ENCODE results near the gene CRTC1. TPM values are rescaled to one million over a fixed set of nuclear protein-coding genes. Genes with fewer than 3 reads are reported as not detected.

The CRTC1 gene
- total RNA-seq, 4 donors from 2014 or later: 3.8 to 8.9 (median 6.3) TPM

DNA sequence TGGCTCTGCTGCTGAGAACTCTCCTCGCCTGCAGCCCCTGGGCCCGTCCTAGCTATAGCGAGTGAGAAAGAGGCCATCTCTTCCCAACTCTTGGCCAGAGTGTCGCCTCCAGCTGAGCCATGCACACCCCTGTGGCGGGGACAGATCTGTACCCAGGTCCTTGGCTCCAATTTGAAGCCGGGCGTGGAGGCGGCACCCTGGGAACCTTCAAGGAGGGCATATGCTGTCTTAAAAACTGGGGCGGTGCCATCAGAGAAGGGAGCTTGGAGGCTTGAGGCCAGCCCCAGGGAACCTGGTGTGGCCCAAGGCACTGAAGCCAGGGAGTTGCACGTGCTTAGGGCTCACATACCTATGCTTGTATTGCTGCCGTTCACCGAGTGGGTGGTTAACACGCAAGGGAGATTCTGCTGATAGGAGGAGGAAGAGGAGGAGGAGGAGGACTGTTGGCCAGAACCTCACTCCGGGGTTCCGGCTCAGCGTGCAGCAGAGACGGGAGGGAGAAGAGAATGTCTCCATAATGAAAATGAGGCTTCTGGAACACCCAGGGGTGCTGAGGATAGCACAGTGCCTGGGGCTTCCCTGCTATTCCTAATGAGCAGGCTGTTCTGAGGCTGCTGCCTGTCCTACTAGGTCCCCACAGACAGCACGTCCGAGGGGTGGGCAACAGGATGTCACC lies 67.0 kb downstream of the CRTC1 start:
- H3K27ac ChIP-seq: no peak overlapping the region
- ATAC-seq: no peak
- H3K4me1 ChIP-seq: peaks cover 0 to 16% (median 0%) of the 10 kb centered on the region in 3 donors
- H3K4me3 ChIP-seq: no peak overlapping the region
- peaks cover 0 to 75% of the 10 kb centered on the region in 2 donors for H3K36me3 ChIP-seq
- TF ChIP-seq, protein P1, sequence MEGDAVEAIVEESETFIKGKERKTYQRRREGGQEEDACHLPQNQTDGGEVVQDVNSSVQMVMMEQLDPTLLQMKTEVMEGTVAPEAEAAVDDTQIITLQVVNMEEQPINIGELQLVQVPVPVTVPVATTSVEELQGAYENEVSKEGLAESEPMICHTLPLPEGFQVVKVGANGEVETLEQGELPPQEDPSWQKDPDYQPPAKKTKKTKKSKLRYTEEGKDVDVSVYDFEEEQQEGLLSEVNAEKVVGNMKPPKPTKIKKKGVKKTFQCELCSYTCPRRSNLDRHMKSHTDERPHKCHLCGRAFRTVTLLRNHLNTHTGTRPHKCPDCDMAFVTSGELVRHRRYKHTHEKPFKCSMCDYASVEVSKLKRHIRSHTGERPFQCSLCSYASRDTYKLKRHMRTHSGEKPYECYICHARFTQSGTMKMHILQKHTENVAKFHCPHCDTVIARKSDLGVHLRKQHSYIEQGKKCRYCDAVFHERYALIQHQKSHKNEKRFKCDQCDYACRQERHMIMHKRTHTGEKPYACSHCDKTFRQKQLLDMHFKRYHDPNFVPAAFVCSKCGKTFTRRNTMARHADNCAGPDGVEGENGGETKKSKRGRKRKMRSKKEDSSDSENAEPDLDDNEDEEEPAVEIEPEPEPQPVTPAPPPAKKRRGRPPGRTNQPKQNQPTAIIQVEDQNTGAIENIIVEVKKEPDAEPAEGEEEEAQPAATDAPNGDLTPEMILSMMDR (IDR thresholded peaks at IDR 0.05): no peak
- TF ChIP-seq POLR2AphosphoS5 (IDR thresholded peaks at IDR 0.05) (no peak), EP300 (IDR thresholded peaks at IDR 0.05) (no peak), POLR2A (IDR thresholded peaks at IDR 0.05) (no peak)
- no peaks in the 10 kb centered on the region for H3K9me3 ChIP-seq
- H3K27me3 ChIP-seq: no peaks in the 10 kb centered on the region
- 89 to 90% methylated on average over 2 to 3 of the region's 19 CpGs for WGBS, 2 donors (ENCODE audit: low coverage in 1 of 2)

DNA sequence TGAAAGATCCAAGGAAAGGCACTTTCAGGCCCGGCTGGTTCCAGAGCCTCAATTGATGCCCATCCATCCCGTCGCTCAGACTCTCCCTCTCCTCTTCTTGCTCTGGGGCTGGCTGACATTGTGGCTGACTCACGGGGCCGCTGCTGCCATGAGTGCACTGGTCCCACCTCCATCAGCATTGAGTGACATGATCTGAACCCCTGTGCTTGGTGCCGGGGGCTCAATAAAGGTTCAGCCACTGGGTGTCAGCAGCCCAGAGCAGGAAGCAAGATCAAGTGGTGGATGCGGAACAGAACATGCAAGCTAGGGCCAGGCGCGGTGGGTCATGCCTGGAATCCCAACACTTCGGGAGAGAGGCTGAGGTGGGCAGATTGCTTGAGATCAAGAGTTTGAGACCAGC lies 68.1 kb downstream of the CRTC1 start:
- Histone ChIP-seq H3K9me3 (no peaks in the 10 kb centered on the region), H3K4me3 (no peak overlapping the region), H3K36me3 (peaks cover 0 to 77% of the 10 kb centered on the region in 2 donors), H3K27ac (no peak overlapping the region), H3K4me1 (peaks cover 0 to 5% (median 0%) of the 10 kb centered on the region in 3 donors), H3K27me3 (no peaks in the 10 kb centered on the region)
- 75 to 92% methylated on average over 2 to 4 of the region's 10 CpGs for WGBS, 2 donors (ENCODE audit: low coverage in 1 of 2)
- ATAC-seq: no peak
- no peak for TF ChIP-seq EP300 (IDR thresholded peaks at IDR 0.05)
- no peak for TF ChIP-seq POLR2AphosphoS5 (IDR thresholded peaks at IDR 0.05)
- no peak for TF ChIP-seq POLR2A (IDR thresholded peaks at IDR 0.05)
- TF ChIP-seq, protein P1 (IDR thresholded peaks at IDR 0.05): no peak

DNA sequence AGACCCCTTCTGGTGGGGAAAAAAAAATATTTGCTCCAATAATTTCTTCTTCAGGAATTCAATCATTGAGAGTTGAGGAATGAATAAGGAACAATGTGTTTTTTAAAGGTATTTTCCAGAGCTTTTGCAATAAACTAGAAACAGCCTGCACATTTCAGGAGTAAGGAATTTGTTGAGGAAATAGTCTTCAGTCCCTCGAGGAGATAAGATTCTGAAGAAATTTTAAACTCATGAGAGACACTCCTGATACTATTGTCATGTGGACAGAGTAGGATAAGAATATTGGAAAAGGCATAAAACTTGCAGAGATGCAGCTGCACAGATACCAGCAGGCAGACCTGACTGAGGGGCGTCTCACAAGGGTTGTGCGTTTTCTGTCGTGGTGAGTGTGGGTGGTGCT lies 71.0 kb downstream of the CRTC1 start:
- TF ChIP-seq POLR2A (IDR thresholded peaks at IDR 0.05) (no peak), EP300 (IDR thresholded peaks at IDR 0.05) (no peak), POLR2AphosphoS5 (IDR thresholded peaks at IDR 0.05) (no peak)
- TF ChIP-seq, protein P1 (IDR thresholded peaks at IDR 0.05): no peak

DNA sequence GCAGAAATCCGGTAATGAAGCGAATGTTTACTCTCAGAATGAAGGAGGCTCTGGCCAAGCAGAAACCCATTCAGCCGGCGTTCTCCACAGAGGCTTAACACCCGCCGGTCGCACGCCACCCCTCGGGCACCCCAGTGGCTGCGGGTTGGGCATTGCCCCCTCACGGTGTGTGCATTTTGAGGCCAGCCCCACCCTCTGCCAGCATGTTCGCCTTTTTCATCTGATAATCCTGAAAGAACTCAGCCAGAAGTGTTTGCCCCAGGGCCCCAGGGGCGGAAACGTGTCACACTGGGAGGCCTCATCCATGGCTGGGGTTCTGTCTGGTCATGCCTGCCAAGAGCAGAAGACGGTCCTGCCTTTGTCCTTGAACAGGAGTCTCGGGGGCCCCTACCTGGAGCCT lies 73.4 kb downstream of the CRTC1 start:
- no peaks in the 10 kb centered on the region for H3K27me3 ChIP-seq
- TF ChIP-seq, protein P1 (IDR thresholded peaks at IDR 0.05): no peak
- TF ChIP-seq POLR2A (IDR thresholded peaks at IDR 0.05): no peak
- TF ChIP-seq POLR2AphosphoS5 (IDR thresholded peaks at IDR 0.05): no peak
- no peak for TF ChIP-seq EP300 (IDR thresholded peaks at IDR 0.05)
- ATAC-seq: no peak
- no peaks in the 10 kb centered on the region for H3K9me3 ChIP-seq
- H3K4me1 ChIP-seq: peaks cover 0 to 17% (median 5%) of the 10 kb centered on the region in 3 donors
- no peak overlapping the region for H3K27ac ChIP-seq
- H3K4me3 ChIP-seq: no peak overlapping the region
- WGBS, 2 donors (ENCODE audit: low coverage in 1 of 2): 81 to 93% methylated on average over 8 of the region's 16 CpGs
- H3K36me3 ChIP-seq: peaks cover 0 to 53% of the 10 kb centered on the region in 2 donors

More for the DNA sequence above, 71.0 kb downstream of the CRTC1 start:
- 81 to 85% methylated on average over 4 of the region's 4 CpGs for WGBS, 2 donors (ENCODE audit: low coverage in 1 of 2)
- ATAC-seq: no peak
- Histone ChIP-seq H3K36me3 (peaks cover 0 to 77% of the 10 kb centered on the region in 2 donors), H3K27ac (no peak overlapping the region), H3K9me3 (no peaks in the 10 kb centered on the region), H3K4me1 (no peaks in the 10 kb centered on the region), H3K27me3 (no peaks in the 10 kb centered on the region), H3K4me3 (no peak overlapping the region)

All from gastroesophageal sphincter (tissue), 4 donors.